IMR-90 (cell line): Measurements from ENCODE around the gene KIF3B. TPM values are rescaled to one million over a fixed set of nuclear protein-coding genes. Genes with fewer than 3 reads are reported as not detected.

Experiments
- ATAC-seq: fragments of 200-7000 bp; cut with Tn5 transposase; 2 replicates; pipeline ENCODE4 v1.9.1; 2020; ENCODE audit warnings: low read depth, mild to moderate bottlenecking, moderate library complexity
- BruUV-seq: library from RNA; stranded (reverse); fragments of 400-500 nt; replicated peaks from 2 replicates; lab custom pipeline; 2021; lab: Mats Ljungman, UMichigan
- CTCF ChIA-PET: fragments of 300-600 bp; formaldehyde crosslinking; extraction: SDS; loops from one replicate; lab custom pipeline; 2021; ENCODE audit warnings: antibody characterized with exemption; lab: Yijun Ruan, JAX
- POLR2A ChIA-PET: fragments of 300-600 bp; sonication (Branson Sonifier 250); formaldehyde crosslinking; loops from one replicate; lab custom pipeline; 2022; ENCODE audit warnings: antibody characterized with exemption; ENCODE audit not compliant: unreplicated experiment; lab: Charles Lee
- DNase-seq: peaks from one replicate; pipeline ENCODE4 v3.0.0; 2013
- H2AFZ ChIP-seq: replicated peaks from 2 replicates; pipeline ENCODE3; 2013; ENCODE audit warnings: low read length, mild to moderate bottlenecking; ENCODE audit not compliant: poor library complexity
- H2AK5ac ChIP-seq: 2 replicates; pipeline ENCODE4 v1.6.1; 2013; ENCODE audit warnings: low read depth, low read length, inconsistent platforms
- H2AK9ac ChIP-seq: replicated peaks from 2 replicates; pipeline ENCODE3; 2013; ENCODE audit warnings: mild to moderate bottlenecking, low read depth, low read length, moderate library complexity; ENCODE audit not compliant: poor library complexity
- H2BK120ac ChIP-seq: 2 replicates; pipeline ENCODE4 v1.6.1; 2013; ENCODE audit warnings: low read depth, low read length, inconsistent platforms
- H2BK15ac ChIP-seq: 3 replicates; pipeline ENCODE4 v1.6.1; 2013; ENCODE audit warnings: low read depth, low read length, inconsistent platforms
- H2BK20ac ChIP-seq: 2 replicates; pipeline ENCODE4 v1.6.1; 2013; ENCODE audit warnings: low read depth, mild to moderate bottlenecking, inconsistent platforms, low read length, moderate library complexity
- H2BK5ac ChIP-seq: 2 replicates; pipeline ENCODE4 v1.6.1; 2013; ENCODE audit warnings: mild to moderate bottlenecking, low read depth, low read length, inconsistent platforms; ENCODE audit not compliant: poor library complexity, severe bottlenecking
- H3K14ac ChIP-seq: replicated peaks from 2 replicates; pipeline ENCODE4 v1.6.1; 2013; ENCODE audit warnings: low read depth, low read length, inconsistent platforms
- H3K18ac ChIP-seq: 2 replicates; pipeline ENCODE4 v1.6.1; 2013; ENCODE audit warnings: low read depth, low read length, control low read depth
- H3K23ac ChIP-seq: 2 replicates; pipeline ENCODE4 v1.6.1; 2013; ENCODE audit warnings: low read depth, low read length, inconsistent platforms
- H3K27ac ChIP-seq: 2 replicates; pipeline ENCODE4 v1.5.1; 2013; ENCODE audit warnings: mild to moderate bottlenecking, control low read depth, low read length; ENCODE audit not compliant: insufficient read depth
- H3K27me3 ChIP-seq: 2 replicates; pipeline ENCODE4 v1.6.1; 2013; ENCODE audit warnings: low read length; ENCODE audit not compliant: control insufficient read depth, insufficient read depth
- H3K36me3 ChIP-seq: 2 replicates; pipeline ENCODE4 v1.6.1; 2013; ENCODE audit warnings: low read length, mixed read lengths; ENCODE audit not compliant: control insufficient read depth, insufficient read depth
- H3K4ac ChIP-seq: 2 replicates; pipeline ENCODE4 v1.6.1; 2013; ENCODE audit warnings: low read depth, low read length, inconsistent platforms
- H3K4me1 ChIP-seq: 2 replicates; pipeline ENCODE4 v1.6.1; 2013; ENCODE audit warnings: low read length, mixed read lengths; ENCODE audit not compliant: control insufficient read depth, insufficient read depth
- H3K4me2 ChIP-seq: 2 replicates; pipeline ENCODE4 v1.6.1; 2013; ENCODE audit warnings: low read depth, mild to moderate bottlenecking, control low read depth, low read length, moderate library complexity
- H3K4me3 ChIP-seq: 2 replicates; pipeline ENCODE4 v1.5.1; 2013; ENCODE audit warnings: low read depth, mild to moderate bottlenecking, control low read depth, low read length, moderate library complexity; ENCODE audit not compliant: insufficient read depth
- H3K56ac ChIP-seq: 2 replicates; pipeline ENCODE4 v1.6.1; 2013; ENCODE audit warnings: low read length, inconsistent platforms; ENCODE audit not compliant: insufficient read depth; ENCODE audit errors: extremely low read depth
- H3K79me1 ChIP-seq, 2 experiments: 2 replicates each; pipeline ENCODE4 v1.6.1; 2013; ENCODE audit warnings: low read length in 2 of 2, inconsistent platforms in 1 of 2, low read depth in 1 of 2
- H3K9ac ChIP-seq: 2 replicates; pipeline ENCODE4 v1.6.1; 2013; ENCODE audit warnings: low read depth, low read length, control low read depth
- H3K9me1 ChIP-seq: 2 replicates; pipeline ENCODE4 v1.6.1; 2013; ENCODE audit warnings: low read length, inconsistent platforms; ENCODE audit not compliant: insufficient read depth
- H3K9me3 ChIP-seq: 2 replicates; pipeline ENCODE4 v1.6.1; 2013; ENCODE audit warnings: low read length; ENCODE audit not compliant: control insufficient read depth, insufficient read depth
- H4K20me1 ChIP-seq: 2 replicates; pipeline ENCODE4 v1.6.1; 2013; ENCODE audit warnings: low read length, inconsistent platforms; ENCODE audit not compliant: insufficient read depth
- H4K5ac ChIP-seq: 2 replicates; pipeline ENCODE4 v1.6.1; 2013; ENCODE audit warnings: mild to moderate bottlenecking, low read depth, low read length, control low read depth
- H4K8ac ChIP-seq, 2 experiments: 2 replicates each; pipeline ENCODE4 v1.6.1; 2013; ENCODE audit warnings: low read depth in 2 of 2, low read length in 2 of 2, control low read depth in 1 of 2, inconsistent platforms in 1 of 2
- H4K91ac ChIP-seq: 2 replicates; pipeline ENCODE4 v1.6.1; 2013; ENCODE audit warnings: low read depth, low read length, inconsistent platforms; ENCODE audit not compliant: insufficient read depth
- BHLHE40 ChIP-seq: fragments of 150-350 bp; IDR thresholded peaks from 2 replicates; pipeline ENCODE4 v1.6.1; 2016; ENCODE audit warnings: mild to moderate bottlenecking, low read depth, low read length
- CEBPB ChIP-seq: IDR thresholded peaks from 2 replicates; pipeline ENCODE4 v1.6.1; 2012; ENCODE audit warnings: low read depth, low read length, improper control_type of control experiment
- CHD1 ChIP-seq: IDR thresholded peaks from 2 replicates; pipeline ENCODE4 v1.6.1; 2012; ENCODE audit warnings: low read depth, low read length, improper control_type of control experiment
- ELK1 ChIP-seq: fragments of 150-350 bp; IDR thresholded peaks from 2 replicates; pipeline ENCODE4 v1.6.1; 2016; ENCODE audit warnings: low read depth, mild to moderate bottlenecking, low read length, moderate library complexity, borderline replicate concordance
- FOS ChIP-seq: fragments of 150-350 bp; IDR thresholded peaks from 2 replicates; pipeline ENCODE4 v1.6.1; 2016; ENCODE audit warnings: low read depth, low read length
- MXI1 ChIP-seq: IDR thresholded peaks from 2 replicates; pipeline ENCODE4 v1.6.1; 2012; ENCODE audit warnings: low read depth, mild to moderate bottlenecking, low read length, moderate library complexity, borderline replicate concordance
- POLR2A ChIP-seq: IDR thresholded peaks from 2 replicates; pipeline ENCODE4 v1.6.1; 2012; ENCODE audit warnings: mild to moderate bottlenecking, low read depth, low read length
- RAD21 ChIP-seq: IDR thresholded peaks from 2 replicates; pipeline ENCODE4 v1.6.1; 2012; ENCODE audit warnings: low read length, improper control_type of control experiment
- SMC3 ChIP-seq: fragments of 150-350 bp; IDR thresholded peaks from 2 replicates; pipeline ENCODE4 v1.6.1; 2016; ENCODE audit warnings: low read depth, mild to moderate bottlenecking, antibody characterized with exemption, low read length, moderate library complexity
- WGBS, 2 experiments: methylation state at CpG; one replicate each; pipeline versions ENCODE4 v1.1.5 to v1.1.7; 2013; ENCODE audit warnings: missing lambda C conversion rate in 2 of 2; ENCODE audit not compliant: insufficient read length in 1 of 2; ENCODE audit errors: extremely low coverage in 2 of 2; 5-methylcytosine and 5-hydroxymethylcytosine counted together
- dilution Hi-C: fragments of 300-500 bp; cut with HindIII; formaldehyde crosslinking; loops from one replicate; pipeline ENCODE4 v1.14.3; 2018; ENCODE audit warnings: low sequenced_read_pairs; ENCODE audit not compliant: unreplicated experiment
- in situ Hi-C: fragments of 300-500 bp; cut with MboI; formaldehyde crosslinking; loops from 3 replicates; pipeline ENCODE4 v1.14.3; 2019; ENCODE audit warnings: low sequenced_read_pairs, inconsistent platforms, mixed read lengths
- intact Hi-C: fragments of 100-400 bp; cut with micrococcal nuclease; formaldehyde crosslinking; loops from 2 replicates; pipeline ENCODE4 v1.10.0; 2022
- polyA plus RNA-seq, 3 experiments: library from polyadenylated mRNA; depleted of rRNA; stranded (reverse); fragments of >200 nt; gene quantifications; 2 replicates each; pipeline ENCODE4 v1.2.3, GENCODE V29; 2012; ENCODE audit warnings: low replicate concordance in 1 of 3
- total RNA-seq: library from RNA; depleted of rRNA; stranded (reverse); fragments of >200 nt; gene quantifications from 2 replicates; pipeline ENCODE4 v1.2.3, GENCODE V29; 2012

KIF3B gene
- total and polyA plus RNA-seq, 2 of the 4 experiments (the other 2 are of a cell fraction): 17.1 to 28.1 TPM

GRCh38 chr20:32364554-32365208 is 87.2 kb downstream of the KIF3B start:
- H3K18ac ChIP-seq: no peak overlapping the region
- dilution Hi-C loops (no loop called here), in situ Hi-C loops (no loop called here), intact Hi-C loops (loop anchor here (5.0 kb wide), 1 partner anchor 33 kb away; no protein-coding TSS in a partner anchor)
- DNase-seq (no peak), ATAC-seq (no peak)
- no peak overlapping the region for H3K4me3 ChIP-seq
- H4K8ac ChIP-seq: no peak overlapping the region
- H4K91ac ChIP-seq: no peak overlapping the region
- WGBS, 2 experiments: 91% methylated on average over 4 of the region's 7 CpGs; no CpG with 5 or more reads in 1 of the 2 experiments
- TF ChIP-seq CHD1: no peak
- TF ChIP-seq ELK1: no peak
- no peak for TF ChIP-seq RAD21
- TF ChIP-seq POLR2A: no peak
- TF ChIP-seq BHLHE40: no peak
- no peak for TF ChIP-seq FOS
- no peak for TF ChIP-seq SMC3
- no peak for TF ChIP-seq CEBPB
- TF ChIP-seq MXI1: no peak
- no peak overlapping the region for H2AFZ ChIP-seq
- H3K36me3 ChIP-seq: peaks cover 5% of the 10 kb centered on the region
- H3K14ac ChIP-seq: no peak overlapping the region
- H3K4me2 ChIP-seq: no peak overlapping the region
- peaks cover 19 to 71% of the 10 kb centered on the region in 2 experiments for H3K79me1 ChIP-seq
- no TSS peak for BruUV-seq
- H3K27me3 ChIP-seq: no peaks in the 10 kb centered on the region
- no peak overlapping the region for H3K56ac ChIP-seq
- no peak overlapping the region for H4K5ac ChIP-seq
- H2BK5ac ChIP-seq: no peak overlapping the region
- H2BK120ac ChIP-seq: no peak overlapping the region
- no peak overlapping the region for H2BK15ac ChIP-seq
- H2AK5ac ChIP-seq: no peak overlapping the region
- H3K27ac ChIP-seq: no peak overlapping the region
- ChIA-PET CTCF (no interaction called here), POLR2A (interaction anchor here (0.6 kb wide), 1 partner anchor 73 kb away, joined by 3 read pairs; no protein-coding TSS in a partner anchor)
- no peaks in the 10 kb centered on the region for H3K9me3 ChIP-seq
- H3K9me1 ChIP-seq: peaks cover 36% of the 10 kb centered on the region
- H2AK9ac ChIP-seq: no peak overlapping the region
- peaks cover 94% of the 10 kb centered on the region for H4K20me1 ChIP-seq
- no peak overlapping the region for H2BK20ac ChIP-seq
- H3K4me1 ChIP-seq: peaks cover 10% of the 10 kb centered on the region
- no peak overlapping the region for H3K4ac ChIP-seq
- H3K23ac ChIP-seq: peak overlapping the region; percentile 24; the same call in 1 of the 2 replicates
- H3K9ac ChIP-seq: no peak overlapping the region
